GM19240 (cell line): ENCODE measurements around the gene PDGFD.
A peak's percentile ranks its signal among the peaks of the same experiment; 100 is the strongest.

Experiments used
- DNase-seq: peaks from one replicate; pipeline ENCODE4 v3.0.0; 2011; ENCODE audit warnings: low spot score; ENCODE audit not compliant: insufficient read length

Gene PDGFD

GRCh38 chr11:104164028-104164520 is at the start of gene PDGFD:
TSS of gene PDGFD (minus strand) at chr11:104164147.
- DNase-seq, result peak; percentile 8

GRCh38 chr11:104206936-104207335 is 43.0 kb upstream of the PDGFD start:
- DNase-seq, result no peak

- no peak for DNase-seq
Observed at GRCh38 chr11:104205838-104206237, 41.9 kb upstream of the PDGFD start.

GRCh38 chr11:104200688-104201087 is 36.7 kb upstream of the PDGFD start:
- no peak for DNase-seq

GRCh38 chr11:104199053-104199452 is 35.1 kb upstream of the PDGFD start:
- no peak for DNase-seq

- DNase-seq, result no peak
Observed at GRCh38 chr11:104198576-104198975, 34.6 kb upstream of the PDGFD start.

GRCh38 chr11:104191124-104191523 is 27.2 kb upstream of the PDGFD start:
- DNase-seq, result no peak

GRCh38 chr11:104183593-104183992 is 19.6 kb upstream of the PDGFD start:
- DNase-seq, result no peak

GRCh38 chr11:104175769-104176168 is 11.8 kb upstream of the PDGFD start:
- no peak for DNase-seq

GRCh38 chr11:104169091-104169490 is 5.1 kb upstream of the PDGFD start:
- DNase-seq, result no peak

GRCh38 chr11:104165014-104165413 is 1.1 kb upstream of the PDGFD start:
- no peak for DNase-seq

GRCh38 chr11:104163100-104164027 is 583 bp downstream of the PDGFD start:
- no peak for DNase-seq

GRCh38 chr11:104161751-104162450 is 2.0 kb downstream of the PDGFD start:
- no peak for DNase-seq

- DNase-seq, result no peak
Observed at GRCh38 chr11:104159356-104159755, 4.6 kb downstream of the PDGFD start.

GRCh38 chr11:104155375-104155774 is 8.6 kb downstream of the PDGFD start:
- DNase-seq, result no peak

- DNase-seq, result no peak
Observed at GRCh38 chr11:104154296-104154695, 9.7 kb downstream of the PDGFD start.

GRCh38 chr11:104152941-104153505 is 10.9 kb downstream of the PDGFD start:
- DNase-seq, result no peak

GRCh38 chr11:104151404-104152204 is 12.3 kb downstream of the PDGFD start:
- no peak for DNase-seq

- no peak for DNase-seq
Observed at GRCh38 chr11:104148706-104149105, 15.2 kb downstream of the PDGFD start.

GRCh38 chr11:104148074-104148473 is 15.9 kb downstream of the PDGFD start:
- DNase-seq, result no peak

GRCh38 chr11:104146943-104147342 is 17.0 kb downstream of the PDGFD start:
- DNase-seq, result no peak
